Measurements from ENCODE around the gene PRLR.

- TF ChIP-seq TAF1 (IDR thresholded peaks at IDR 0.05; ENCODE audit: control insufficient read depth, extremely low read depth, insufficient read depth, low read length, severe bottlenecking) (no peak), PBX2 (CRISPR knock-in tag; IDR thresholded peaks at IDR 0.05; ENCODE audit: low read depth) (no peak), PBX2 (tag; conservative IDR thresholded peaks at IDR 0.05; ENCODE audit: low read depth) (no peak), ZNF398 (CRISPR knock-in tag; IDR thresholded peaks at IDR 0.05) (no peak), MTA1 (IDR thresholded peaks at IDR 0.05; ENCODE audit: borderline replicate concordance) (no peak), ZKSCAN1 (IDR thresholded peaks at IDR 0.05; ENCODE audit: low read depth, low read length) (no peak), EP300 (IDR thresholded peaks at IDR 0.05; ENCODE audit: low read length) (no peak), ATF7 (IDR thresholded peaks at IDR 0.05) (no peak)
These were observed 206.7 kb downstream of the PRLR start for GRCh38 chr5:35023391-35024178.

Measured in K562 (cell line).